ENCODE results near the gene NRXN3.

DNA sequence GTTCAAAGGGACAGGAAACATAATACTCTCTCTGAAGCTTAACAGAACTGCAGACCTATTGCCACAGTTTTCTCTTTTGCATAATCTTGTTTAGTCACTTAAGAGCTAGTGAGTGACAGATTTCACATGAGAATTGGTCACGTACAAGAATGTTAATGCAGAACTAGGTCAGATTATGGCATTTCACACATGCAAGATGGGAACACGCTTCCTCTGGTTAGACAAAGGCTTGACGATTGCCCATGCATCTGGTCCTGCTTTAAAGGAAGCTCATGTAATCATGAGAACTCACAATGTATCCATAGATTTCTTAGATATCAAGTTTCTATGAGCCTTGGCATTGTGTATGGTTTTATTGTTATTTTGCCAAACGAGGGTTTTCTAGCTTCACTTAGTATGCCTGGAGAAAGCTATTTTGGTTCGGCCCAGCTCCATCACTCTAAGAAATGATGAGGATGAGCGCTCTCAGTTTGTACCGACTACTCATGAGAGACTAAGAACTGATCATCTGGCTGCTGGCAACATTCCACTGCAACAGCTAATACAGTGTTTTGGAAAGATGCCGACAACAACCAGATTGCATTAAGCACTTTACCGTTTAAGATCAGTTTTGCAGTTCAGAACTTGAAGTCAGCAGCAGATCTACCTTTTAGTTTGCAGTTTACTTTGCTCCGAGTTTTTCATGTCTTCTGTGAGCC lies 1661.2 kb downstream of the NRXN3 start:
- TF ChIP-seq, protein P1, sequence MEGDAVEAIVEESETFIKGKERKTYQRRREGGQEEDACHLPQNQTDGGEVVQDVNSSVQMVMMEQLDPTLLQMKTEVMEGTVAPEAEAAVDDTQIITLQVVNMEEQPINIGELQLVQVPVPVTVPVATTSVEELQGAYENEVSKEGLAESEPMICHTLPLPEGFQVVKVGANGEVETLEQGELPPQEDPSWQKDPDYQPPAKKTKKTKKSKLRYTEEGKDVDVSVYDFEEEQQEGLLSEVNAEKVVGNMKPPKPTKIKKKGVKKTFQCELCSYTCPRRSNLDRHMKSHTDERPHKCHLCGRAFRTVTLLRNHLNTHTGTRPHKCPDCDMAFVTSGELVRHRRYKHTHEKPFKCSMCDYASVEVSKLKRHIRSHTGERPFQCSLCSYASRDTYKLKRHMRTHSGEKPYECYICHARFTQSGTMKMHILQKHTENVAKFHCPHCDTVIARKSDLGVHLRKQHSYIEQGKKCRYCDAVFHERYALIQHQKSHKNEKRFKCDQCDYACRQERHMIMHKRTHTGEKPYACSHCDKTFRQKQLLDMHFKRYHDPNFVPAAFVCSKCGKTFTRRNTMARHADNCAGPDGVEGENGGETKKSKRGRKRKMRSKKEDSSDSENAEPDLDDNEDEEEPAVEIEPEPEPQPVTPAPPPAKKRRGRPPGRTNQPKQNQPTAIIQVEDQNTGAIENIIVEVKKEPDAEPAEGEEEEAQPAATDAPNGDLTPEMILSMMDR (conservative IDR thresholded peaks at IDR 0.05; ENCODE audit: low read depth in 2 of 2), result no peak
- TF ChIP-seq EZH2phosphoT487 (IDR thresholded peaks at IDR 0.05; ENCODE audit: unreplicated experiment) (no peak), JUNB (IDR thresholded peaks at IDR 0.05; ENCODE audit: unreplicated experiment) (no peak), EZH2 (IDR thresholded peaks at IDR 0.05; ENCODE audit: low read depth, unreplicated experiment) (no peak)

All from GM23338 (cell line).